Measurements from ENCODE around the gene NUDT12.

The NUDT12 gene

DNA sequence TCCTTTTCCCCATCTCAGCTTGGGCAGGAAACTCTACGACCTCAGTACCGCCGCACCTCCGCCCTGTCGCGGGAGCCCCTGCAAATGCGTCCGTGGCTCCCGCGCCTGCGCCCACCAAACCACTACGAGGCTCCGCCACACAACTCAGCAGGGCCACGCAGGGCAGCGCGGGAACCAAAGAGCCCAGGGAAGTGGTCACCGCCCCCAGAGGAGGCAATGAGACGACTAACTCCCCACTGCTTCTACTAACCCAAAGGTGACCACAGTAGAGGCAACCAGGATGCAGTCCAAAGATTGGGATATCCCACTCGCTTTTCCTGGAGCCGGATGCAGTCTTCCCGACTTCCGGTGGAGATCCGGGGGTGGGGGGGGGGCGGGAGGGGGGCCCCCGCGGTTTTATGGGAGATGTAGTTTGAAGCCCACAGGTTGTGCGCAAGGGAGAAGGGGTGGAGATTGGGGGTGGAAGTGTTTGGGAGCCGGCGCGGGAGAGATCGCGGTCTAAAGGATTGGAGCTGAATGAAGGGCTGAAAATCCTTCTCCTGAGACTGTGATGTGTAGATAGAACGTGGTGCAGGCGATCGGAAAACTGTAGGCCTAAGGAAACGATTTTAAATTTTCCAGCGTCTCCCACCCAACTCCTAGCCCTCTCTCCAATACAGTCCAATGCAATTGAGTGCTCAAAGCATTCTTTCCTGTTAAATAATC is at the start of gene NUDT12:
NUDT12 (minus strand) TSS at position 337 of the 705 bp plus-strand sequence. CDS start 2,541 bp downstream, outside the sequence.
- peak; percentile 13 for DNase-seq

GRCh38 chr5:103607346-103607745 is 44.8 kb upstream of the NUDT12 start:
- DNase-seq = no peak

DNA sequence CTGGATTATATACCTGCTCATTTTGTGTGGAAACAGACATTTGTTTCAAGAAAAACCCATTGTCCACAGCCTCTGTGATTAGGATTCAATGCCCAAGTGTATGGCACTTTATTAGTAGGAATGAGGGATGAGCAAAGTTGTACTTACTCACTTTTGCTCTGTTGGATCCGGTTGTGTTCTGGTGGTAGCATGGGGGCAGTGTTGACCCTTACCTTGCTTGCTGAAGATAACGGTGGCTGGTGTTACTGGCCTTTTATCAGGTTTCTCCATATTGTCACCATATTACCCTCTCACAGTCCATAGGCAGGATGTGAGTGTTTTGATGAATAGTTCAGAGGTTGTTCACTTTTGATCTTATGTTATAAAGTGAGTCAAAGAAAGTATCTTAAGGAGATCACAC is 42.7 kb upstream of the NUDT12 start:
- DNase-seq = no peak

GRCh38 chr5:103602438-103602837 is 39.8 kb upstream of the NUDT12 start:
- no peak for DNase-seq

GRCh38 chr5:103601314-103601713 is 38.7 kb upstream of the NUDT12 start:
- DNase-seq = no peak

- no peak for DNase-seq
These were observed 37.5 kb upstream of the NUDT12 start for GRCh38 chr5:103600086-103600485.

DNA sequence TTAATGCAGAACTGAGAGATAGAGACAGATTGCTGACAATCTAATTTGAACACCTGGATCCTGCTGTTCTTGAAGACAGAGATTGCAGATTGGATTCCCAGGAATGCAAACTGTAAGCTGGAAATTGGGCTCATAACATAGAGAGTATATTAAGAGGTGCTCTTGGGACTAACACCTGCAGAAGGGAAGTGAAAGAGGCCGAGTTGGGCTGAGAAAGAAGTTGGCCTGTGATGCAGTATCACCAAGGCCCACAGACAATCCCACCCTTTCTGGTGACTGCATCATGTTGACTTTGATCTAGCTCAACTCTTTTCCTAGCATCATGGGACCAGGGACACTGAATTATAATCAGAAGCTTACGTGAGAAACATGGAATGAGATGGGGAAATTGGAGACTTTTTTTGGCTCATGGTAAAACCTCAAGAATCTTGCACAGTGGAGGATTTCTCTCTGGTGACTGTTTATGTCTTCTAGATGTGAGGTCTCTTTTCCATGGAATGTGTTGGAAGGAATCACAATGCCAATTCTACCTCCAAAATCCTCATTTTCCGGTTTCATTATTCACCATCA is 36.5 kb upstream of the NUDT12 start:
- DNase-seq = no peak

GRCh38 chr5:103590221-103590620 is 27.6 kb upstream of the NUDT12 start:
- no peak for DNase-seq

- no peak for DNase-seq
These were observed 27.2 kb upstream of the NUDT12 start for GRCh38 chr5:103589776-103590175.

- DNase-seq = no peak
These were observed 26.8 kb upstream of the NUDT12 start for GRCh38 chr5:103589357-103589756.

DNA sequence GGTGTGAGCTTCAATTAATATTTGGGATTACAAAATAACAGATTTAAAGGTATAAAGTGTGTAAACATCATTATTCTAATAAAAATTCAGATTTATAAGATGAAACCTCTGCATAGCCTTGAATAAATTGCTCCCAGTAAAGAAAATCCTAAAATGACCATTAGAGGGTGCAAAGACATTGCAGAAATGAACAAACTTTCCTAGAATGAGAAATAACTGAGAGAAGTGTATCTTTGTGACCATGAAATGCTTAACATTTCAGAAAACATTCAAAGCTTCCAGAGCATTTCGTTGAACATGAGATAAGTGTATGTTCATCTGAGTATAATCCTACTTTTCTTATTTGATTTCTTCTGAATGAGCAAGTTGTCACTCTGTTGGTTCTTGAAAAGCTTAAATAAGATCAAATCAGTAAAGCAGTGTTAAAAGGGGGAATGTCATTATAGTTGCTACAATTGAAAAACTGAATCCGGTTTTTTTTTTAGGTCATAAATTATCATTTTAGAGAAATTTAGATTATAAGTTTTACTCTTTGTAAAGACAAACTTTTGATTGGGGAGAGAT is 24.7 kb upstream of the NUDT12 start:
- DNase-seq = no peak

- DNase-seq = no peak
These were observed 19.8 kb upstream of the NUDT12 start for GRCh38 chr5:103582364-103582763.

DNA sequence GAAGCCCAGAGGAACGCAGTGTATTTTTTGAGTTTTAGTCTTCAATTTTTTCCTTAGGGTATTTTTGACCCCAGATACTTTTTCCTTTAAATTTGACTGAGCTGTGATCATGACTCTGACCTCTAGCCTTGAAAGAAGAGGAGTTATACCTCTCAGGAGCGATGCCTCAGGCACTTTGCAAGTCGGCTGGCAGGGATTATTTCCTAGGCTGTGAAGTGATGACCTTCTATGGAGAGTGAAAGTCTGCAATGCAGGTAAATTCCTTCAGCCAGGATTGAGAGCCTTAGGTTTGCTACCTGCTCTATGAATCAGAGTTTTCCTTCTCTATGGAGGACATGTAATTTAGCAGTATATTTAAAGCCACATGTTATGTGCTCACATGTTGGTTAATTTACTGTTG is 10.8 kb upstream of the NUDT12 start:
- DNase-seq = no peak

GRCh38 chr5:103572454-103572853 is 9.9 kb upstream of the NUDT12 start:
- DNase-seq = no peak

DNA sequence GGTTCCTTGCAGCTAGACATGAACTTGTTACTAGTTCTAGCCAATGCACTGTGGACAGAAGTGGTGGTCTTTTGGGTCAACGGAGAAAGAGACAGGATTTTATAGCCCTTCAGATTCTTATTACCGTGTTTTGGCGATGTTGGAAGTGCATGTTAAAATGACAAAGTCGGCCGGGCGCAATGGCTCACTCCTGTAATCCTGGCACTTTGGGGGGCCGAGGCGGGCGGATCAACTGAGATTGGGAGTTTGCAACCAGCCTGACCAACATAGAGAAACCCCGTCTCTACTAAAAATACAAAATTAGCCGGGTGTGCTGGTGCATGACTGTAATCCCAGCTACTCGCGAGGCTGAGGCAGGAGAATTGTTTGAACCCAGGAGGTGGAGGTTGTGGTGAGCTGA is 9.1 kb upstream of the NUDT12 start:
- no peak for DNase-seq

- DNase-seq = no peak
These were observed 6.9 kb upstream of the NUDT12 start for GRCh38 chr5:103569313-103570060.

DNA sequence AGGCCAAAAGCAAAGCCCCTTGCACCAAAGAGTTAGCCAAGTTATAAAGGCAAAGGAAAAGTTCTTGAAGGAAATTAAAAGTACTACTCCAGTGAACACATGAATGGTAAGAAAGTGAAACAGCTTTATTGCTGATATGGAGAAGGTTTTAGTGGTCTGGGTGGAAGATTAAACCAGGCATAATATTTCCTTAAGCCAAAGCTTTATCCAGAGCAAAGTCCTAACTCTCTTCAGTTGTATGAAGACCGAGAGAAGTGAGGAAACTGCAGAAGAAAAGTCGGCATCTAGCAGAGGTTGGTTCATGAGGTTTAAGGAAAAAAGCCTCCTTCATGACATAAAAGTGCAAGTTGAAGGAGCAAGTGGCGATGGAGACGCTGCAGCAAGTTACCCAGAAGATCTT is 3.1 kb upstream of the NUDT12 start:
- DNase-seq = no peak

DNA sequence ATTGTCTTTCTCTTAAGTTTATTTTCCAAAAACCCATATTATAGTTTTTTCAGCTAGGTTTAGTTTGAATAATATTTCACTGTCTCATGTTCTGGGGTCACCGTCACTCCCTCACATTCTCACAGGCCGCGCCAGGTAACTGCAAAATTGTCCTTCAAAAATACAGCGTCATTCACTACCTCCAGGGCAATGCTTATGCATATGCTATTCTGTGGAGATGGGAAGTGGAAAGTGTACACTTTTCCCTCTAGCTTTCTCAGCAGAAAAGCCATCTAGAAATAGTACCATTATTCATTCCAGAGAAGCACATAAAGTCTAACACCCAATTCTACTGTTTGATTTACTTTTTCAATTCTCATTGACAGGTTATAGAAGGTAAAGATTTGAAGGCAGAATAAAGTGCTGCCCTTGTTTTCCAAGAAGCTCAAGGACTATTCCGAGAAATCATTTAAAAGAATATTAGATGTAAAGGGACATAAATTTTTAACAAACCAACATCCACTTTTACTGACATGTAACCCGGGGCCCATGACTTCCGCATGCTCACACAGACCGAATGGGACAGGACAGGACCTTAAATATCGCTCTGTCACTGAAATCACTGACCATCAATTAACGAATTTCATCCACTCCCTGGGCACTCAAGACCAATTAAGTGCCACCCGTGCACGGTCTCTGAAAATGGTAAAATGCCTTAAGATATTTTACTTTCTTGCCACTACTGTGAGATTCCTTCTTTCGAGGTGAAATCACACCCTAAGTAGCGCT is 720 bp downstream of the NUDT12 start:
- no peak for DNase-seq

- no peak for DNase-seq
These were observed 1.8 kb downstream of the NUDT12 start for GRCh38 chr5:103560826-103561225.

GRCh38 chr5:103546858-103547257 is 15.7 kb downstream of the NUDT12 start:
- DNase-seq = no peak

GRCh38 chr5:103542441-103542840 is 20.1 kb downstream of the NUDT12 start:
- DNase-seq = no peak

DNA sequence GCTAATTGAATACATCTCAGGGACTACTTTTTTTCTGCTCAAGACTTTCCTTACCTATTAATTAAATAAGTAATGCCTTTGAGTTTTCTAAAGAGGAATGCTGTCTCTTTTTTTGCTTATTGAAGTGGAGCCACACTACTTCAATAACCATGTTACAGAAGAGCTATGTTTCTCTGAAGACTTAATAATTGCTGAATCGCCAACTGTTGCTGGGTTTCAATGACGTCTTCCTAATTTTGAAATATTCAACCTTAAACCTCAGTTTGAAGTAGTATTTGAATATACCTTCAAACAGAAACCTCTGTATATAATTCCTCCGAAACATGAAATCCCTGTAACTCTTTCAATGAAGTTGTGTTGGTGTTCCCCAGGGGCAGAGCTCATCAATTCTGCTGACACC is 21.0 kb downstream of the NUDT12 start:
- no peak for DNase-seq

DNA sequence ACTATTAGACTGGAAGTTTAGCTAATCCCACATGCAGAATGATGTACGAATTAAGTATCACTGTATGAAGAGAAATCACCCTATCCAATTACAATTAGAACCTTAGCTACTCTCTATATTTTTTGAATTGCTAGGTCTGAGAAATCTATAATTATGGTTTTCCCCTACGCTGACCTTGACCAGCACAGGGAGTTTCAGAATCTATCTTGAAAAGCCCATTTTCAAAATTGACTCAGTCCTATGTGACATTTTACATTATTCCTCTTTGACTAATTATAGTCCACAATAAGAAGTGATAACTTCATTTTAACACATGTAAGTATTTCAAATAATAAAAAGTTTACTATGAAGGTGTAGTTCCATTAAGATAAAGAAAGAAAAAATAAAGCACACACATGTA is 21.5 kb downstream of the NUDT12 start:
- no peak for DNase-seq
